ENCODE measurements around the gene EML5.

The EML5 gene

DNA sequence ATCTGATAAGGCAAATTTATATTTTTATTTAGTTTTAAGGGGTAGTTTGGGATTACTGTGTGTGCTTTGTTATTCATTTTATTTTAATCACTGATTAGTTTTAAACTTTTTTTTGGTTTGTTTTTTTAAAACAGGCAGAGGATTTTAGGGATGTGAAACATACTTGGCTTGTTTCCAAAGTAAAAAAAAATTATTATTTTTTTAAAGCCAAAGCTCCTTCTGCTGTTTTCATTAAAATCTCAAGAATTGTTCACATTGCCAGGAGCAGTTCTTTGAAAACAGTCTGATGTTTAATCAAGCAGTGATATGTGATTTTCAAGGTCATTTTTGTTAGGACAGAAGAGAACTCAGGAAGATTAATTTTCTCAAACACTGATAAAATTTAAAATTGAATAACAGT lies 42.9 kb upstream of the EML5 start:
- in situ Hi-C loops (cut with MboI; ENCODE audit: low pct_unique_long_range_greater_than_20kb, low sequenced_read_pairs, unreplicated experiment): no loop called here
- TF ChIP-seq, protein P1, sequence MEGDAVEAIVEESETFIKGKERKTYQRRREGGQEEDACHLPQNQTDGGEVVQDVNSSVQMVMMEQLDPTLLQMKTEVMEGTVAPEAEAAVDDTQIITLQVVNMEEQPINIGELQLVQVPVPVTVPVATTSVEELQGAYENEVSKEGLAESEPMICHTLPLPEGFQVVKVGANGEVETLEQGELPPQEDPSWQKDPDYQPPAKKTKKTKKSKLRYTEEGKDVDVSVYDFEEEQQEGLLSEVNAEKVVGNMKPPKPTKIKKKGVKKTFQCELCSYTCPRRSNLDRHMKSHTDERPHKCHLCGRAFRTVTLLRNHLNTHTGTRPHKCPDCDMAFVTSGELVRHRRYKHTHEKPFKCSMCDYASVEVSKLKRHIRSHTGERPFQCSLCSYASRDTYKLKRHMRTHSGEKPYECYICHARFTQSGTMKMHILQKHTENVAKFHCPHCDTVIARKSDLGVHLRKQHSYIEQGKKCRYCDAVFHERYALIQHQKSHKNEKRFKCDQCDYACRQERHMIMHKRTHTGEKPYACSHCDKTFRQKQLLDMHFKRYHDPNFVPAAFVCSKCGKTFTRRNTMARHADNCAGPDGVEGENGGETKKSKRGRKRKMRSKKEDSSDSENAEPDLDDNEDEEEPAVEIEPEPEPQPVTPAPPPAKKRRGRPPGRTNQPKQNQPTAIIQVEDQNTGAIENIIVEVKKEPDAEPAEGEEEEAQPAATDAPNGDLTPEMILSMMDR (IDR thresholded peaks at IDR 0.05; ENCODE audit: extremely low read depth, insufficient read depth, missing control alignments): no peak
- DNase-seq (ENCODE audit: low spot score): no peak

DNA sequence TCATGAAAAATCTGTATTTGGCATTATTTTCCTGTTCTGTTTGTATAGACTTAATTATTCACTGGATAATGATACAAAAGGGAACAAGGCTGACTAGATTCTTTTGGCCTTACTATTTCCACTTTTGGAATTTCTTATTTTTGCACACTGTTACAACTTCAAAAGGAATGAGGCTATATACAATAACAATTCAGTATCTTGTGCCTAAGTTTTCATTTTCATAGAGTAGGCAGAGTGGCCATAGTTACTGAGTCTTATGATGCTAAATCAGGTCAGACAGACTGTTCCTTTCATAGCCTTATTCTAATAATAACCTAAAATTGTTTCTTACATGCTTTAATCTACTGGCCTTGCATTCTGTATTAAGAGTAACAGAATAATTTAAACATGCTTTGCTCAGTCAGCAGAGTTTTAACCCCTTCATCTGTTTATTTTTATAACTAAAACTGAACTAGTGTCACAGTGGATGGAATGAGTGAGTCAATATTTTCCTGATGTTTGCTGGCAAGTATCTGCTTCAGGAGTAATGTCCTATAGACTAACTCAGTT lies 42.2 kb upstream of the EML5 start:
- in situ Hi-C loops (cut with MboI; ENCODE audit: low pct_unique_long_range_greater_than_20kb, low sequenced_read_pairs, unreplicated experiment): no loop called here
- DNase-seq (ENCODE audit: low spot score): no peak
- TF ChIP-seq, protein P1 (IDR thresholded peaks at IDR 0.05; ENCODE audit: extremely low read depth, insufficient read depth, missing control alignments): no peak

DNA sequence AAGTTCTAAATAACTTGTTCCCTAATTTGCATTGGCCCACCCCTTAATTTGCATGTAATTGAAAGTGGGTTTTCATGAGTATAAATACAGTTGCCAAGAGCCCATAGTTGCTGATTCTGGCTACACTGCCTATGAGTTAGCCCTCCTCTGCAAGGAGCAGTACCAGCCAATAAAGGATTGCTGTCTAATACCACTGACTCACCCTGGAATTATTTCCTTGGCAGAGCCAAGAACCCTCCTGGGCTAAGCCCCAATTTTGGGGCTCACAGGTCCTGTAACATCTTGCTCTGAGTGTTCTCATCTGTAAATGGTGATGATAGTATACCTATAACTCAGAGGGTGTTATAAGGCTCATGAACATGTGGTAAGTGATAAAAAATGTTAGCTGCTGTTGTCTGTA lies 38.5 kb upstream of the EML5 start:
- TF ChIP-seq, protein P1 (IDR thresholded peaks at IDR 0.05; ENCODE audit: extremely low read depth, insufficient read depth, missing control alignments): no peak
- in situ Hi-C loops (cut with MboI; ENCODE audit: low pct_unique_long_range_greater_than_20kb, low sequenced_read_pairs, unreplicated experiment): no loop called here
- no peak for DNase-seq (ENCODE audit: low spot score)

DNA sequence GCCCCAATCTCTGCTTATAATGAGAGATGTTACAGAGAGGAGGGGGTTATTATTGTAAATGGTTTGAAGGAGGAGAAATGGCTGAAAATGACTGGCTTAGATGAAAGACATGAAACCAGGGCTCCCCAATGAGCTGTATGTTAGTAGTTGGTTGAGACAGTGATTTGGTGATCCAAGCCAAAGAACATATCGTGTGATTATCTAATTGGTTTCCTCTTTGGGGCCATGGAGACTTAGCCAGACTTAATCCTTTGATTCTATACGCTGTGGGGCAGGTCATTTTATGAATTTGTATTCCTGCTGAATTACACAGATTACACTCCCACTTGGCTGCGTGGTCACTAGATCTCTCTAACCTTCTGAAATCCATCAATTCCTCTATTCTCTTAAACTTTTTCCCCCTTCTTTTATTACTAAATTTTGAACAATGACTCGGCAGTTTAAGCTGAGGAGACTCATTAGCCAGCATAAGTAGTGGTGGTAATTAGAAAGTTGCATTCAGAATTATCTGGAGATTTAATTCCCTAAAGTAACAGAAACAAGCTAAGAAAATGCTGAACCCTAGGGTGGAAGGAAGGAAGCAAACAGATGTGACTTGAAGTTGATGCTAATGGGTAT lies 37.0 kb upstream of the EML5 start:
- no peak for DNase-seq (ENCODE audit: low spot score)
- in situ Hi-C loops (cut with MboI; ENCODE audit: low pct_unique_long_range_greater_than_20kb, low sequenced_read_pairs, unreplicated experiment): no loop called here
- TF ChIP-seq, protein P1 (IDR thresholded peaks at IDR 0.05; ENCODE audit: extremely low read depth, insufficient read depth, missing control alignments): no peak

DNA sequence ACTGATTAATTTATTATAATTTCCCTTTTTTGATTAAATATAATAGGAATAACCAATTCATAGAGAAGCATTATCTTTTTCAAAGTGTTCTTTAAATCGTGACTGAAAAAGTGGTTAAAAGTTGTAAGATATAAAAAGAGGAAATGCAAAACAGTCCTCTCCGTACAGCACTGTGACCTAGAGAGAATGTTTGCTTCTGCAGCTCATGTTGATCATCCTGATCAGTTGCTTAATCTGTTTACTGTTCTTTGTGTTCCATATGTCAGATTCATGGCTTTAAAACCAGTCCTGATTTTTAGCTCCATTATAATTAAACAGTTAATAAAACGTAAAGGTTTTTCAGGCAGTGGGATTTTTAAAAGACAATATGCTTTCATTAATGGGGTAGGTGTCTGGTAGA lies 36.4 kb upstream of the EML5 start:
- TF ChIP-seq, protein P1 (IDR thresholded peaks at IDR 0.05; ENCODE audit: extremely low read depth, insufficient read depth, missing control alignments): no peak
- in situ Hi-C loops (cut with MboI; ENCODE audit: low pct_unique_long_range_greater_than_20kb, low sequenced_read_pairs, unreplicated experiment): no loop called here
- no peak for DNase-seq (ENCODE audit: low spot score)

DNA sequence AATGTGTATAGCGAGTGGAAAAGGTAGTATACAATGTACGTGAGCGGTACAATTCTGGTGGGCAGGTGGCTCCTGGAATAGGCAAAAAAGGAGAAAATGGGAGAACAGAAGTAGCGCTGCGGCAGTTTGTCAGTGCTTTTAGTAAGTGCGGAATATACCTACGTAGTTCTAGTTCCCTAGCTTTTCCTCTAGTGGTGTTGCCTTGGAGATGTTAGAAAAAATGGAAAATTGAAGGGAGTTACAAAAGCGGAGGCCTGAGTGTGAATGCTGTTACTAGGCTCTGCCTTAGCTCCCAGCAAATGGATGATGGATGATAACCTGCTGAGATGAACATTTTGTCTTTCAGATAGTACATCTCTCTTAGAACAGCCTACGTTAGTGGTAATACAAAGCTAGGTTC lies 32.8 kb upstream of the EML5 start:
- in situ Hi-C loops (cut with MboI; ENCODE audit: low pct_unique_long_range_greater_than_20kb, low sequenced_read_pairs, unreplicated experiment): no loop called here
- DNase-seq (ENCODE audit: low spot score): no peak
- TF ChIP-seq, protein P1 (IDR thresholded peaks at IDR 0.05; ENCODE audit: extremely low read depth, insufficient read depth, missing control alignments): no peak

All from GM13977 (cell line).